Fibroblast of skin of scalp (primary cell): ENCODE results near the gene FKBP5.
"Not testable (repeated sequence)": the region's sequence is repeated elsewhere in the genome, so short reads cannot be mapped to it uniquely, and the experiment has no call there.

Source experiments
- DNase-seq: peaks from one replicate; pipeline ENCODE4 v3.0.0-alpha.2; 2013

The FKBP5 gene

DNA sequence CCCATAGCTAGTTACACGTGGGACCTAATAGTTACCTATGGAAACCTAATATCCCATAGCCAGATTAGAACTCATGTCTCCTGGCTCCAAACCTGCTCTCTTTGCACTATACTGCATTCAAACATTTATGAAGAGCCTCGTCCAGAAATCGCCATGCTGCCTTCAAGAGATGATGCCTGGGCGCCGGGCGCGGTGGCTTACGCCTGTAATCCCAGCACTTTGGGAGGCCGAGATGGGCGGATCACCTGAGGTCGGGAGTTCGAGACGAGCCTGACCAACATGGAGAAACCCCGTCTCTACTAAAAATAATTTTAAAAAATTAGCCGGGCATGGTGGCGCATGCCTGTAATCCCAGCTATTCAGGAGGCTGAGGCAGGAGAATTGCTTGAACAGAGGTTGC lies 1.3 kb upstream of the FKBP5 start:
- DNase-seq = not testable (repeated sequence)

DNA sequence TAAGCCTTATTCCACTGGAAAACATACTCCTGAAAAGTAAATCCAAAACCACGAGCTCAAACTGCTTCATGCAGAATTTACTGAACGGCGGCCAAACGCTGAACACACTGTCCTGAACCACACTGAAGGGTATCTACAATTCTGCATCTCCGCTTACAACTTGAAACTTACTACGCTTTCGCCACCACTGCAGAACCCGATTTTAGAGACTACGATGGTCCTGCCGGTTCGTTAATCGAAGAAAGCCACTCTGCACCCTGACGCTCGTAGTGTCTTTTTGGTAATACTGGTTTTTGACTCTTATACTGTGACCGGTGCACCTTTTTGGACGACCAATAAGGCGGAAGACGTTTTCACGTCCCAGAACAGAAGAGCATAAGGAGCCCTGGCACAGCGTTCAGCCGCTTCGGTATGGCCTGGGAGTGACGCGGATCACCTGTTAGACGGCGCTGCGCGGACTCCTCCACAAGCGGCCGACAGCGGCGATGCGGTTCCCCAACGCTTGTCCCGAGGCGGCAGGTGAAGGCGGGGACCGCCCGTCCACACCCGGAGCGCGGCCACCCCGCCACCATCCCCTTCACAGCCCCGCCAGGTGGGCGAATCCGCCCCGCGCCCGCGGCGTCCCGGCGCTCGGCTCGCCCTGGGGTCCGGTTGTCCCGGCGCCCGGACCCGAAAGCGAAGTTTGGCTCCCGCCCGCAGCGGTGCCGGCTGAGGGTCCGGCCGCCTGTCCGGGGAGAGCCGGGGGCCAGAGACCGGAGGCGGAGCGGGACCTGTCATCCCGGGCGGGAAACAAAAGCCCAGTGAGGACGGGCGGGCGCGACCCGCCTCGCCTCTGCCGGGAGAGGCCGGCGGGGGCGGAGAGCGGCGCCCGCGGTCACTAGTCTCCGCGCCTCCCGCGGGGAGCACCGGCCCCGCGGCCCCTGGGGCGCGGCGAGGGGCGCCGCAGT lies 784 bp downstream of the FKBP5 start:
- DNase-seq = no peak

DNA sequence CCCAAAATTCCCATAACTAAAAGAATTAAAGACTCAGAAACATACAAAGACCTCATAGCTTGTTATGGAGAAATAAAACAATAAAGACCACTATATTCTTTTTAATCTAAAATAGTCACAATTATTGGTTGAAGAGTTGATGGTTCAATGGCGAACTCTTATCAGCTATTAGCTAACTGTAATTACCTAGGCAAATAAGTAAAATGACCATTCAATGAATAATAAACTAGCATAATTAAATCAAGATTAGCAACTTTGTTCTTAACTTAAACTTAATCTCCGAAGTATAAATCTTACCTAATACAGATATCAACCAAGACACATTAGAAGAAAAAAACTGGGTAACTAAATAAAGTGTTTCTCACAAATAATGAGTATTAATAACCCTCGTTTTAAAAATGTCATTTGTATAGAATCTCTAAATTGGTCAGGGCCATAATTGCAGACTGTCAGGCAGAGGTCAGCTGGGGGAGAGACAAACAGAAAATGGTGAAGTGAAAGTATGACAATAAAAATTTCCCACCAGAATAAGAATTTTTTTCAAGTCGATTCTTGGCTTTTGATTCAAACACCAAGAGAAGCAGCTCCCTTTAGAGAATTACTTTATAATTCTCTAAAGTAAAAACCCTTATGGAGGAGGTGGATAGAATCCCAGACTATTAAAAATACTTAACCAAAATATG lies 1.7 kb downstream of the FKBP5 start:
- no peak for DNase-seq

DNA sequence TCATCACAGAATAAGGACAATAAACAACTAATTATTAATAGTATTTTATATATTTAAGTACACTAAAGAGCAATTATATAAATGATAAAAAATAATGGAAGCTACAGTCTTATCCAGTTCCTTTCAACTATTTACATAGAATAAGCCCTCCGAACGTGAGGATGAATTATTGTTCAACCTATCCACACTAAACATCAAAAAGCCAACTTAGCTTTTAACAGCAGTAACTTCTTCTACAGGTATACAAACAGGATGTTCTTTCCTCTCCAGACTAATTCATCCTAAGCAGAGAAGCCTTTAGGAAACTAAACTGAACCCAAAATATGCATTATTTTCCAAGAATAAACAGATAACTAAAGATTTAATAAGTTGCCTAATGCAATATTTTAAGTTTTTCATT lies 2.3 kb downstream of the FKBP5 start:
- DNase-seq = no peak

DNA sequence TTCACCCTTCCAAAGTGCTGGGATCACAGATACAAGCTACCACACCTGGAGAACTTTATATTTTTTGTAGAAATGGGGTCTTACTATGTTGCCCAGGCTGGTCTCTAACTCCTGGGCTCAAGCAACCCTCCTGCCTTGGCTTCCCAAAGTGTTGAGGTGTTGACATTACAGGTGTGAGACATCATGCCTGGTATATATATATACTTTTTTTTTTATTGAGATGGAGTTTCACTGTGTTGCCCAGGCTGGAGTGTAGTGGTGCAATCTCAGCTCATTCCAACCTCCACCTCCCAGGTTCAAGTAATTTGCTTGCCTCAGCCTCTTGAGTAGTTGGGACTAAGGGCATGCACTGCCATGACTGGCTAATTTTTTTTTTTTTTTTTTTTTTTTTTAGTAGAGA lies 5.4 kb downstream of the FKBP5 start:
- no peak for DNase-seq

DNA sequence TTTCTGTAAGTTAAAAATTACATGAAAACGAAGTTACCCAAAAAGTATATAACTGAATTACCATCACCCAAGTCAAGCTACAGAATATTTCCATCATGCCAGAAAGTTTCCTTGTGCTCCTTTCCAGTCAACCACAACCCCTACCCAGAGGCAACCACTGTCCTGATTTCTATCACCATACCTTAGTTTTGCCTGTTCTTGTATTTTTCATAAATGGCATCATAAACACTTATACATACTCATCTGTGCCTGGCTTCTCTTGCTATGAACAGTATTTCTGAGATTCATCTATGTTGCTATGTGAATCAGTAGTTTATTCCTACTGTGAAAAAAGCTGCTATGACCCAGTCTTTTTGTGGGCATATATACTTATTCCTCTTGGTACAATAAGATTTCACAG lies 7.4 kb downstream of the FKBP5 start:
- no peak for DNase-seq

DNA sequence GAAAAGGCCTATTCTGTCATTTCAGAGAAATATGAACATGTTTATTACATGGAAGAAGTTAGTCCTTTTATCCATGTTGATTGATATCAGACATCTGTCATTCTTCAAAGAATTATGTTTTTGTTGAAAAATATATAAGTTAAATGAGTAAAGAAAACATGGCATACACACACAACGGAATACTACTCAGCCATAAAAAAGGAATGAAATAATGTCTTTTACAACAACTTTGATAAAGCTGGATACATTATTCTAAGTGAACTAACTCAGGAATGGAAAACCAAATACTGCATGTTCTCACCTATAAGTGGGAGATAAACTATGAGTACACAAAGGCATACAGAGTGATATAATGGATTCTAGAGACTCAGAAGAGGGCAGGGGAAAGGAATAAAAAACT lies 9.3 kb downstream of the FKBP5 start:
- DNase-seq = no peak

DNA sequence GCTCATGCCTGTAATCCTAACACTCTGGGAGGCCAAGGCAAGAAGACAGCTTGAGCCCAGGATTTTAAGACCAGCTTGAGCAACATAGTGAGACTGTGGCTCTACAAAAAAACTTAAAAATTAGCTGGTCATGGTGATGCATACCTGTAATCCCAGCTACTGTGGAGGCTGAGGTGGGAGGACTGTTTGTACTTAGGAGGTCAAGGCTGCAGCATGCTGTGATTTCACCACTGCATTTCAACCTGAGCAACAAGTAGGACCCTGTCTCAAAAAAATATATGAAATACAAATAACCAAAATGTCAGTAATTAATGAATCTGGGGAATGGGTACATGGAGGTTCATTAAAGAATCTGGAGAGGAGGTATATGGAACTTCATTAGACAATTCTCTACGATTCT lies 9.9 kb downstream of the FKBP5 start:
- DNase-seq = no peak

DNA sequence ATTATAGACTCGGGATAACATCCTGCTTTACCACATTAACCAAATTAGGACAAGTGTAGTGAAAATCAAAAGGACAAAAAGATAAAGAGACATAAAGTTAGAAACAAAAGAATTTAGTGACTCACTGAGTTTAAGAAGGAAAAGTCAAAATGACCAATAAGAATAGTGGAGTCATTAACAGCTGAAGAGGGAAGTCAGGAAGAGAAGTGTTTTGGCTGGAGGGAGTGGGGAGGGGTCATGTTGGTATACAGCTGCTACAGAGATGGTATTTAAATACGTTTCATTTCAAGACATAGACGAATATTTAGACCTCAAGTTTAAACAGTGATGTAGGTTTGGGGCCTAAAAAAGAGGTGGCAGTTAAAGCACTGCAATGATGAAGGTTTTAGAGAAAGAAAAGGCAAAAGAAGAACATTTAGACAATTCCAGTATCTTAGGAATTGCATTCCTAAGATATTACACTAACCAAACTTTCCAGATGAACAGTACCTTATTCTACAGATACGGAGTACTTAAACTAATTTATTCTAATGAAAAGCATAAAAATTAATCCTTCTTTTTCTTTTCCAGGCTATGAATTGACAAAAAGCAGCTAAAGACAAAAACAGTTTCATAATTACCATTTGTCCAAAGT lies 10.6 kb downstream of the FKBP5 start:
- peak; percentile 48 for DNase-seq

DNA sequence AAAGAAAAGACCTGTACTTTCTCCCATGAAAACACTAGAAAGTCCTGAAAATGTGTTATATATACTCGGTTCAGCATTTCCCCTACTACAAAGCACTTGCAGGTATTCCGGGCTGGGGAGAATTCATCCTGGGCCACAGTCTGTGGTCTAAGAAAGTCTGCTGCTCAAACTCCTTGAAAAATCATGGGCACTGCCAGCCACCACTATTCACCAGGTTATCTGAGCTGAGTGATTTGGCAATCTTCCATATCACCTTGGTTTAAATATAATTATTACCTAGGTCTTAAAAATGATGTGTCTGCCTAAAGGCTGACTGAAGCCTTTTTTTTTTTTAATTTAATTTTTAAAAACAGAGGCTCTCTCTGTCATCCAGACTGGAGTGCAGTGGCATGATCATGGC lies 11.3 kb downstream of the FKBP5 start:
- no peak for DNase-seq

DNA sequence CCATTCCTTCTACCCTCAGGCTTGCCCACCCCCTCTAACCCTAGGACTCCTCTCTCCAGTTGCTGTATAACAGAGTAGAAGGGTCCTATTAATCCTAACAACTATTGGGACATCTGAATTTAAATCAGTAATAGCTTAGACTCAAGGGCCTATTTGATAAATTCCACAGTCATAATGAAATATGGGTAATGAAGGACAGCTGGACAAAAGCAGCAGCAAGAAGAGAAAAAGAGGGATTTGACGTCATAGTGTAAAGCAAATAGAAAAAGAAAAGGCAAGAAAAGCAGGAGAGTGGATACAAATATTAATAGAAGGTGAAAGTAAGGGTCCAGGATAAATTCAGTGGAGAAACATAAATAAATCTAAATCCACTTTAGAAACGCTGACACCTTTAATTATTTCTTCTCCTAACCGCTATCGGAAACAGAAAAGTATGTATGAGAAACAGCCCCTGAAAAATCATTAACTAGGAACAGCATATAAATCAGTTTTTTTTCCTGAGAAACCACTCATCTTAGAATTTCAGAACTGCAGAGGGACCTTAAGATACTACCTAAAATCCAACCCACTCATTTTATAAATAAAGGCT lies 12.8 kb downstream of the FKBP5 start:
- no peak for DNase-seq

DNA sequence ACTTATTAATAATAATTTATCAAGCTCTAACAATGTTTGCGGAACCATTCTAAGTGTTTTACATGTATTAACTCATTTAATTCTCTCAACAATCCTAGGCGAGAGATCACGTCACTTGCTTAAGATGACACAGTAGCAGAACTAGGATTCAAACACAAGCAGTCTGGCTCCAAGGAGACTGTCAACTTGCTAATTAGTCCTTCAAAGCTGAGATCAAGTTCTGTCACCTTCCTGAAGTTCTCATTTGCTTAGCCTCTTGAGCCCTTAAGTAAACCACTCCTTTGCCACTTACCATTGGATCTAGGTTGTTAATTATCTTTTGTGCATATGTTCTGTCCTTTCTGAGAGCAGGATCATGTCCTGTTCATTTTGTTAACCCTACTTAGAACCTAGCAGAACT lies 14.1 kb downstream of the FKBP5 start:
- DNase-seq = no peak

DNA sequence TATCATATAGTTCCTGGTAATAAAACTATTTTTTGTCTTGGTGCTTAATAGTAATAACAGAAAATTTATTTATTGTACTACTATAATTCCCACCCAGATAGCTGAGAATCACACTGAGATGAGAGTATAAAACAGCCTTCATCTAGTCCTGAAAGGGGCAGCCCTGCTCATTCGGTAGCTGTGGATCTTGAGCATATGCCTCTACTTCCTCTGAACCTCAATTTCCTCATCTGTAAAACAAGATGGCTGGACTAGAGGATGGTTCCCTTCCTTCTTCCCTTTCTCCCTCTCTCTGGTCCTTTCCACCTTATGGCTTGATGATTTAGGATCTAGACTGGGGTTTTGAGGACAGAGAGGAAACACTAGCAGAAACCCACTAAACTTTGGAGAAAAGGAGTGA lies 15.0 kb downstream of the FKBP5 start:
- no peak for DNase-seq

DNA sequence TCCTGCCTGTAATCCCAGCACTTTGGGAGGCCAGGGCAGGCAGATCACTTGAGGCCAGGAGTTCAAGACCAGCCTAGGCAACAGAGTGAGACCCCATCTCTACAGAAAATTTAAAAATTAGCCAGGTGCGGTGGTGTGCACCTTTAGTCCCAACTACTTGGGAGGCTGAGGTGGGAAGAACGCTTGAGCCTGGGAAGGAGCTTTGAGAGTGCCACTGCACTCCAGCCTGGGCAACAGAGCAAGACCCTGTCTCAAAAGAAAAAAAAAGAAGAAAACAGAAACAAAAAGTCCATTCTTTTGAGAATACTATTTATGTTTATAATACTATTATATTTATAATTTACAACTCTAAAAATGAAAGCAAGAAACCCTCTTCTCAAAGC lies 15.4 kb downstream of the FKBP5 start:
- not testable (repeated sequence) for DNase-seq

DNA sequence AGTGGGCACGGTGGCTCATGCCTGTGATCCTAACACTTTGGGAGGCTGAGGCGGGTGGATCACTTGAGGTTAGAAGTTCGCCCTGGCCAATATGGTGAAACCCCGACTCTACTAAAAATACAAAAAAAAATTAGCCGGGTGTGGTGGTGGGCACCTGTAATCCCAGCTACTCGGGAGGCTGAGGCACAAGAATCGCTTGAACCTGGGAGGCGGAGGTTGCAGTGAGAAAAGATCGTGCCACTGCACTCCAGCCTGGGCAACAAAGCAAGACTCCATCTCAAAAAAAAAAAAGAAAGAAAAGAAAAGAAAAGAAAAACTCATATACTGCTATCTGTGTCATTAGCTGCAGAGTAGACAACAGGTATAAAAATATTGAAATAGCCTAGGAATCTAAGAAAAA lies 18.3 kb downstream of the FKBP5 start:
- DNase-seq = not testable (repeated sequence)

DNA sequence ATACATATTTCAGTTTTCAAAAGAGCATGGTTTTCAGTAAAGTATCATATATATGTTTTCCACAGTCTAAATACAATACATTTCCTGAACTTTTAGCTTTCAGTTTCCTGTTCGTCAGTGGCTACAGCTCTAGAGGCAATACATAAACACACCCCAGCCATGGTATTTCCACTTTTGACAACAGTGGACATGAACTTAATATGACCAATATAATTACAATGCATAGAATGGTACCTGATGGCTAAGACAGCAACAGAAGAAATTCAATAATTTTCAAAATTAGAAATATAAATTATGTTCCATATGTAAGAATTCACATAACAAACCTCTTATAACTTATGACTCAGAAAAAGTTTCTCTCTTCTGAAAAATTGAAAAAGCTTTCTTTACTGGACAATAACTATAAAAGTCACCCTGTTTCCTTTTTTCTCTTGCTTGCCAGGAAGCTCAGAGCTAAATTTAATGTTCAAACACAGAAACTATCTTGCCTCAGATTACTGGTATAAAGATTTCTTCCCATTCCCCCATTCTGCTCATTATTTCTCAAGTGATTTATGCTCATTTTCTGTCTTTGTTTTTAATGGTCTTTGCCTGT lies 19.2 kb downstream of the FKBP5 start:
- peak; percentile 30 for DNase-seq

DNA sequence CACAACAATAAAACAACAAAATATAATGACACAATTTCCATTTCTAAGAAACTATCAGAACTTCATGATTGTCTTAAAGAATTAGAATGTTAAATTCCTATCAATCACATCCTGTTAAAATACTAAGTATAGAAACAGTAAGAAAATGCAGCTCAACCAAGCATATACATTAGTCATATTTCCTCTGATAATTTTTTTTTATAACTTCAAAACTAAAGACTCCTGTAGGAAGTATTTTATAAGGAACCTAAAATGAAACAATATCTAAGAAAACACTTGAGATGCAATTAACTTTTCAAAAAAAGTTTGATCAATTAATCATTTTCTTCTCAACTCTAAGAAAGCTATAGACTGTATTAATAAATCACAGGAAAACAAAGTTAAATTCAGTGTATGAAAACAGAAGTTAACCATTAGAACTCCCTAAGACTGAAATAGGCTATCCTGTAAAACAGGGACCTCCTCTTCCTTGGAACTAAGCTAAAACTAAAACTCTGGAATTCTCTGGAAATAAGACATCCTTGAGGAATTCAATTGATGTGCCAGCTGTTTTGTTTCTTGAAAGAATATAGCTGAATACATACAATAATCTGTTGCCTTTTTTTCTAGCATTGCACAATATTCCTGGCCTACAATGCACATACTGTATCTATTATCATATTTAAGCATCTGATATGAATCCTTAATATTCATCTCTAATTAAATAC lies 19.8 kb downstream of the FKBP5 start:
- DNase-seq = peak; percentile 64

DNA sequence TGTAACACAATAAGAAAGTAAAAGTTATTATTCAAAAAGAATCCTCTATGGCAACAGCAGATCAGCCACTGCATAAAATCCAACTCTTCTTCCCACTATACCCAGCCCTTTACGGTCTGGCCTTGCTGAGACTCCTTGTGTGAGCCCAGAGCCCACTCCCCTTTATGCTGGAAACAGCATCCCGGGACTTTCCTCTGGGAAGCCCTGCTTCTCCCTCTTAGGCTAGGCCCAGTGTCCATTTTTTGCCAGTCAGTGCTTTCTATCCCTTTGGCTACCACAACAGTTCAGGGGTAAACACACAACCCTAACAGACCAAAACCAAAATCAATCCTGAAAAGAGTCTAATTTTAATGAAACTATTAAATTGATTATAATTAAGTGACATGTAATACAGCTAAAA lies 20.6 kb downstream of the FKBP5 start:
- no peak for DNase-seq

DNA sequence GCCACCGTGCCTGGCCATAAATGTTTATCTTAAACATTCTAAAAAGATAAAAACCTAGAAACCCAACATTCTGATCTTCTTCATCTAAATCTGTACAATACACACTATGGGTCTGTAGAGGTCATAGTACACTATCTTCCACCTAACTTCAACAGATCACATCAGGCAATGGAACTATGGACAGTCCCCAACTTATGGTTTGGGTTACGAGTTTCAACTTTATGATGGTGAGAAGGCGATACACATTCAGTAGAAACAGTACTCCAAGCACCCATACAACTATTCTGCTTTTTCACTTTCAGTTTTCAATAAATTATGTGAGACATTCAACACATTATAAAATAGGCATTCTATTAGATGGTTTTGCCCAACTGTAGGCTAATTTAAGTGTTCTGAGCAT lies 23.1 kb downstream of the FKBP5 start:
- no peak for DNase-seq

DNA sequence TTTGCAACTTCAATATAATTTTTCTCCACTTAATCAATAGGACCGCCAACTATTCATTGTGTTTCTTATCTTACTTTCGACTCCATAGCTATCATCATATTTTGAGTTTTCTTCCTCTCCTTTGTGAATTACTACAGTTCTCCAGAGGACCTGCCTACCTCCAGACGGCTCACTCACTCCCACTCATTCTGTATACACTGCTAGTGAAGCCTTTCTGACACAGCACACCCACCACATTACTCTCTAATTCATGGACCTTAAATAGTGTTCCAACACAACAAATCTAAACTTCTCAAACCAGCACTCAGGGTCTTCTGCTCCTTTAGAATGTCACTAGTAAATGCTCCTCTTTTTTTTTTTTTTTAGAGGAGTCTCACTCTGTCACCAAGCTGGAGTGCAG lies 23.8 kb downstream of the FKBP5 start:
- no peak for DNase-seq

DNA sequence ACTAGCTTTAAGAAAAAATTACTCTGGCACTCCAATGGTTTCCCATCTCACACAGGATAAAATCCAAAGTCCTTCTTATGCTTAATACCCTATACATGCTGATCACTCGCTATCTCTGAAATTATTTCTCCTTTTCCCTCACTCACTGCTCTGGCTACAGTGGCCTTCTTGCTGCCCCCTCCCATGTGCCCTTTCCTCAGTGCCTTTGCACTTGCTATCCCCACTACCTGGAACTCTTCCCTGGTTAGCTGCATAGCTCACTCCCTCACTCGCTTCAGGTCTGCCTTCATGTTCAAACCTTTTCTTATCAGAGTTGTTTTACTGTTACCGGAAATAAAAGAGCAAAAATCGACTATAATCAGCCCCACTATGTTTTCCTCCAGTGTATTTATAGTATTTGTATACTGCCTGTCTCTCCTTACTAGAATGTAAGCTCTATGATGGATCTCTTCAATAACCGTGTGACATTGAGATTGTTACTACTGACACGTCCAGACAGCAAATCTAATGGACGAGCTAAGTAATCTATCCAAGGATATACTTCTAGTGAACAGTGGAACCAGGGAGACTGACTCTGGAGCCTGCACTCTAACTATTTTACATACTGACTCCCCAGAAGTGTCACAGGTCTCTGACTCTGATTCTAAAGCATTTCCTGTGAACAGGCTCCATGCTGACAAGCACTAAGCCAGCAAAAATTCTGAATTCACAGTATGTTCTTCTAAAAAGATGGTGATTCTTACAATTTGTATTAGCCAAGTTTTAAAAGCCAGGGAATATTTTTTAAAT lies 25.1 kb downstream of the FKBP5 start:
- peak; percentile 77 for DNase-seq
